ENCODE measurements around the gene SMIM45.

Gene SMIM45

DNA sequence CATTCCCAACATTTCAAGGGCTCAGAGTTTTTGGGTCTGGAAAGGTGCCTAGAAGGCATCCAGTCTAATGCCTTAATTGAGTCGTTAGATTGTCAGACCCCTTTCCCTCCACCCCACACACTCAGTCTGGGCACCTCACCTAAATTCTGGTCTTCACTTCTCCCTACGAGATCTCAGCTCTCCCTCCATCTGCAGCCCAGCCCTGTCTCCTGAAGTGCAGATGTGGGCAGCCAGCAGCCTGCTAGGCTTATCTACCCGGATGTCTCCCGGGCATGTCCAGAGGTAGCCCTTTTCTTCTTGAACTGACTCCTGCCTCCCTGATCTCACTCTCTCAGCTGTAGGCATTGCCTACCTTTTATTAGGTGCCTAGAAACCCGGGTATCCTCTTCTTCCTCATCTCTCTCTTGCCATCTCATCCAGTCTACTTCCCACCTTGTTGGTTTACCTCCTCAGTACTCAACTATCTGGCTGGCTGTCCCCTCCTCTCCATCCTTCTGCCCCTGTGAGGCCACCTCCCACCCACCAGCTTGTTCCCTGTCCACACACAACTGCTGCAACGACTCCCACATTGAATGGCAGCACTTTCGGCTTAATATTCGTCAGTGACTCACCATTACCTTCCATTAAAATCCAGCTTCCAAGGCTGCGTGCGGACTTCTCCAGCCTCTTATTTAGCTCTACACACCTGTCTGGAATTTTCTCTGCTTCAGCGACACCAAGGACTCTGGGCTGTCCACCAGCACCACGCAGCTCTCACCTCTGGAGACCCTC lies 23.5 kb downstream of the SMIM45 start:
- DNase-seq (ENCODE audit: low read depth): no peak
- no peak overlapping the region for H3K4me3 ChIP-seq (ENCODE audit: low read length)
- TF ChIP-seq, protein P1, sequence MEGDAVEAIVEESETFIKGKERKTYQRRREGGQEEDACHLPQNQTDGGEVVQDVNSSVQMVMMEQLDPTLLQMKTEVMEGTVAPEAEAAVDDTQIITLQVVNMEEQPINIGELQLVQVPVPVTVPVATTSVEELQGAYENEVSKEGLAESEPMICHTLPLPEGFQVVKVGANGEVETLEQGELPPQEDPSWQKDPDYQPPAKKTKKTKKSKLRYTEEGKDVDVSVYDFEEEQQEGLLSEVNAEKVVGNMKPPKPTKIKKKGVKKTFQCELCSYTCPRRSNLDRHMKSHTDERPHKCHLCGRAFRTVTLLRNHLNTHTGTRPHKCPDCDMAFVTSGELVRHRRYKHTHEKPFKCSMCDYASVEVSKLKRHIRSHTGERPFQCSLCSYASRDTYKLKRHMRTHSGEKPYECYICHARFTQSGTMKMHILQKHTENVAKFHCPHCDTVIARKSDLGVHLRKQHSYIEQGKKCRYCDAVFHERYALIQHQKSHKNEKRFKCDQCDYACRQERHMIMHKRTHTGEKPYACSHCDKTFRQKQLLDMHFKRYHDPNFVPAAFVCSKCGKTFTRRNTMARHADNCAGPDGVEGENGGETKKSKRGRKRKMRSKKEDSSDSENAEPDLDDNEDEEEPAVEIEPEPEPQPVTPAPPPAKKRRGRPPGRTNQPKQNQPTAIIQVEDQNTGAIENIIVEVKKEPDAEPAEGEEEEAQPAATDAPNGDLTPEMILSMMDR (conservative IDR thresholded peaks at IDR 0.05; ENCODE audit: low read length): no peak

DNA sequence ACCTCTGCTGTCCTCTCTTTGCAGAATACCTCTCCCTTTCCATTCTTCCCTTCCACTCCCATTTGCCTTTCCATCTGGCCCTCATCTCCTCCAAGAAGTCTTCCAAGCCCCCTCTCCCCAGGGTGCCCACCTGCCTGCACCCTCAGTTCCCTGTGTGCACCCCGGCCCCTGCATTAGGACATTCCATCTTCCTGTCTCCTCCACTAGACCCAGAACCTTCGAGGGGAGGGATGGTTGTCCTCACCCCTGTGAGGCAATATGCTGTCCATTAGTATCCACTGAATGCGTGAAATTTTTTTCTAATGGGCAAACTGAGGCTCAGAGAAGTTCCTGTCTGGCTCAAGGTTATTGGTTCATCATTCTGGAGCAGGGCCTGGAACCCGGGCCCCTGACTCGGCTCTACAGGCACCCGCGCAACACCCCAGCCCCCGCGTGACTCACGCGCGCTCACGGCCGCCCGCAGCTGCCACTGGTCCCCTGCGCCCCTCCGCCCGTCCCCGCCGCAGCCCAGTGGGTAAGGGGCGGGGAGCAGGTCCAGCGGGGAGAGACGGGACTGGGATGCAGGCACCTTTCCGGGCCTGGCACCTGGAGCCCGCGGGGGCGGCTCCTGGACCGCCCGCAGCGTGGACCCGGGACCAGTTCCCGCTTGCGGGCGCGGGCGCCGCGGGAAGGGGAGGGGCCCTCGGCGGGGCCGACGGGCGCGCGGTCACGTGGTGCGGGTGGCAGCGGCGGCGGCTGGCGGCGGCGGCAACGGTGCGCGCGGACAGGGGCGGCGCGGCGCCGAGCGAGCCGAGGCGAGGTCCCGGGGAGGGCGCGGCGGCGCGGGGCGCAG lies 24.3 kb downstream of the SMIM45 start:
- TF ChIP-seq, protein P1 (conservative IDR thresholded peaks at IDR 0.05; ENCODE audit: low read length): no peak
- no peak for DNase-seq (ENCODE audit: low read depth)
- H3K4me3 ChIP-seq (ENCODE audit: low read length): peak overlapping the region; percentile 20; the same call in 1 of the 2 replicates

DNA sequence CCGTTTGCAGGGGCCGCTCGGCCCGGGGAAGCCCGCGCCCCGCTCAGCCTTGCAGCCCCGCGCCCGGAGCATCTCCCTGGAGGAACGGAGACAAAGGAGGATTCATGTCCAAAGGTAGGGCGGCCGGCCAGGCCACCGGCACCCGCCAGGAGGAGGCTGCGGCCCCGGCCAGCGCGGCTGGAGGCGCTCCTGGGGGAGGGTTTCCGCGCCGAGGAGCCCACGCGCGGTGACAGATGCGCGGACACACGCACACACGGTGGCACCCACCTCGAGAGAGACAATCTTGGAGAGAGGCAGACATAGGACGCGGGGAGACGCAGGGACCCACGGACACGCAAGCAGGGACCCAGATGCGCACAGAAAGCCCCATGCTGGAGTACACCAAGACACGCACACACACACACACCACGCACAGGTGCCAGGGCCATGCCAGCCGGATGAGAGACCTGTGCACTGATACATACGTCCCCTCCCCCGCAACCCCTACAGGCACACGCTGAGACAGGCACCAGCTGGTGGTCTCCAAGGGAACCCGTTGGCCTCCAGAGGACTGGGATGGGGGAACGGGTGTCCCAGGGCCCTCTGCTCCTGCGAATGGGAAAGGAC lies 25.1 kb downstream of the SMIM45 start:
- H3K4me3 ChIP-seq (ENCODE audit: low read length): no peak overlapping the region; the same call in 1 of the 2 replicates
- no peak for DNase-seq (ENCODE audit: low read depth)
- TF ChIP-seq, protein P1 (conservative IDR thresholded peaks at IDR 0.05; ENCODE audit: low read length): no peak

DNA sequence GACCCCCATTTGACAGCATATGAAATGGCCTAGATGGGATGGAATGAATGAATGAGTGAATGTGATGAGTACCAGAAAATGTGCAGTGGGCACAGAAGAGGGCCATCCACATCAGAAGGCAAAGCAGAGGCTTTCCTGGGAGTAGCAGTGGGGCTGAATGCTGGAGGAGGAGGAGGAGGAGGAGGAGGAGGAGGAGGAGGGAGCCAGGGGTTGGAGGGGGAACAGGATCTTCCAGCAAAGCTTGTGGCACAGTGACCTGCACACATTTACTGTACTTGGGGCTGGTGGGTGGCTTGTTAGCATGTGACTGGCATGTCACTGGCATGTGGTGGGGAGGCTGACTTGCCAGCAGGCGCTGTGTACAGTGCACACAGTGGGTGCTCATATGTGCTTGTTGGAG lies 26.8 kb downstream of the SMIM45 start:
- TF ChIP-seq, protein P1 (conservative IDR thresholded peaks at IDR 0.05; ENCODE audit: low read length): no peak
- no peak for DNase-seq (ENCODE audit: low read depth)
- no peak overlapping the region for H3K4me3 ChIP-seq (ENCODE audit: low read length)

DNA sequence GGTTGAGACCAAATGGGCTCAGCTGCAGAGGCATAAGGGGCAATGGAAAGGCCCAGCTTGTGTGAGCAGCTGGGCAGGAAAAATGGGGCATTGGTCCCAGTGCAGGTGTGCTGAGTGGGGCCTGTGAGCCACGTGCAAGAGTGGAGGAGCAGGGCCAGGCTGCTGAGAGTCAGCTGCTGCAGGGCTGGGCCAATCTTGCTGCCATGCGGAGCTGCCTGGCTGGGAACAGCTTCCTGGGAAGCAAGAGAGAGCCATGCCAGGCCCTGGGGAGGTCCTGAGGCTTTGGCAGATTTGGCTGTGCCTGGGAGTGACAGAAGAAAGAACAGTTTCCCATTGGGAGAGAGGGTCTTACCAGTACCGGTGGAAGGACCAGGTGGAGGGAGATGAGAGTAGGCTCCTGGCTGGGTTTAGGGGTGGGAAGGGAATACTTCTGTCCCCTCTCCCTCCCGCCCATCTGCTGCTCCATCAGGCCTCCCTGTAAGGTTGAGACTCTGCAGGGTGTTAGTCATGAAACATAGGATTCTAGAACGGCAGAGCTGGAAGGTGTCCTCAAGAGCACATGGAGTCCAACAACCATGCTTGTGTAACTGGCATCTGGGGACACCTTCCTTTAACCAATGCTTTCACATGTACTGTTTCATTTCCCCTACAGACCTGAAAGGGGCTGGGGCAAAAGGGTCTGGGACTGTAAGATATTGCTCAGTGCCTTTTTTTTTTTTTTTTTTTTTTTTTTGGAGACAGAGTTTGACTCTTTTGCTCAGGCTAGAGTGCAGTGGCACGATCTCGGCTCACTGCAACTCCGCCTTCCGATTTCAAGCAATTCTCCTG lies 27.7 kb downstream of the SMIM45 start:
- no peak for DNase-seq (ENCODE audit: low read depth)
- TF ChIP-seq, protein P1 (conservative IDR thresholded peaks at IDR 0.05; ENCODE audit: low read length): no peak
- no peak overlapping the region for H3K4me3 ChIP-seq (ENCODE audit: low read length)

DNA sequence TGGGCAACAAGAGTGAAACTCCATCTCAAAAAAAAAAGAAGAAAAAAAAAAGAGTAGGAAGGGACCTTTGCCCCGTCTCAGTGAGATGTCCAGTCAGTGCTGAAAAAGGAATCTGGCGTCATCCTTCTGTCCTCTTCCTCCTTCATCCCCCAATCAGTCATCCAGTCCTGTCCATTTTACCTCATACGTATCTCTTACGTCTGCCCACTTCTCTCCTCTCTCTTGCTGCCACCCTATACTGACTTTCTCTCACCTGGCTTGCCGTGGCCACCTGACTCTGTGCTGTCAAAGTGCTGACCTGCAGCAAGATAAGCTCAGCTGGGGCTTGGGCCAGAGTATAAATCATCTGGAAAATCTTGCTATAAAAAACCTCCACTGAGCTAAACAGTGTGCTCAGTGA lies 30.9 kb downstream of the SMIM45 start:
- DNase-seq (ENCODE audit: low read depth): no peak
- TF ChIP-seq, protein P1 (conservative IDR thresholded peaks at IDR 0.05; ENCODE audit: low read length): no peak
- H3K4me3 ChIP-seq (ENCODE audit: low read length): no peak overlapping the region
